SU-DHL-6 (cell line): ENCODE measurements around the gene POU3F3.

Experiments
- H2AFZ ChIP-seq: fragments of 200-600 bp; sonication (generic); 2 replicates; pipeline ENCODE4 v1.6.1; 2014; ENCODE audit warnings: low read depth, mild to moderate bottlenecking, moderate library complexity, mixed read lengths, antibody characterized with exemption, low read length; ENCODE audit not compliant: severe bottlenecking
- H3F3A ChIP-seq: fragments of 200-600 bp; shearing (Covaris generic); 2 replicates; pipeline ENCODE4 v1.6.0; 2016; ENCODE audit warnings: antibody characterized with exemption, mild to moderate bottlenecking; ENCODE audit not compliant: insufficient read depth
- H3K27ac ChIP-seq: fragments of 200-600 bp; sonication (generic); 2 replicates; pipeline ENCODE4 v1.5.1; 2016; ENCODE audit warnings: low read depth, mild to moderate bottlenecking, low read length, moderate library complexity, mixed read lengths
- H3K27me3 ChIP-seq: fragments of 200-600 bp; sonication (generic), shearing (Covaris generic); 2 replicates; pipeline ENCODE4 v1.6.0; 2014; ENCODE audit warnings: mild to moderate bottlenecking, low read length
- H3K36me3 ChIP-seq: fragments of 200-600 bp; sonication (generic); 2 replicates; pipeline ENCODE4 v1.6.1; 2014; ENCODE audit warnings: mild to moderate bottlenecking, low read length, mixed read lengths
- H3K4me2 ChIP-seq: fragments of 300-600, 200-600 bp; shearing (Covaris generic), sonication (generic); 2 replicates; pipeline ENCODE4 v1.6.0; 2014; ENCODE audit warnings: low read length, low read depth, mild to moderate bottlenecking; ENCODE audit not compliant: poor library complexity, severe bottlenecking
- H3K4me3 ChIP-seq: fragments of 200-600 bp; sonication (generic); 2 replicates; pipeline ENCODE4 v1.5.1; 2014; ENCODE audit warnings: antibody characterized with exemption, low read length, mild to moderate bottlenecking, mixed read lengths; ENCODE audit not compliant: insufficient read depth, poor library complexity, severe bottlenecking
- H3K79me2 ChIP-seq: fragments of 200-600 bp; sonication (generic); 2 replicates; pipeline ENCODE4 v1.6.1; 2014; ENCODE audit warnings: mild to moderate bottlenecking, low read length, moderate library complexity; ENCODE audit not compliant: insufficient read depth
- H3K9ac ChIP-seq: fragments of 200-600 bp; sonication (generic); 2 replicates; pipeline ENCODE4 v1.7.0; 2014; ENCODE audit warnings: mild to moderate bottlenecking, low read length
- H3K9me2 ChIP-seq: fragments of 200-600 bp; sonication (generic); replicated peaks from 2 replicates; pipeline ENCODE4 v1.6.1; 2014; ENCODE audit warnings: low read length; ENCODE audit not compliant: insufficient read depth
- H3K9me3 ChIP-seq: fragments of 200-600 bp; sonication (generic); 2 replicates; pipeline ENCODE4 v1.6.1; 2014; ENCODE audit warnings: low read length, mixed read lengths; ENCODE audit not compliant: insufficient read depth
- H4K20me1 ChIP-seq: fragments of 200-600 bp; sonication (generic); 2 replicates; pipeline ENCODE4 v1.6.1; 2014; ENCODE audit warnings: low read depth, mild to moderate bottlenecking, antibody characterized with exemption, low read length, moderate library complexity, mixed read lengths
- EZH2phosphoT487 ChIP-seq: fragments of 200-600 bp; sonication (generic), shearing (Covaris generic); conservative IDR thresholded peaks from 2 replicates; pipeline ENCODE4 v1.6.1; 2018; ENCODE audit warnings: mild to moderate bottlenecking, antibody characterized with exemption, low read length, moderate library complexity, mixed read lengths
- TF ChIP-seq, protein P1 (sequence below): fragments of 200-600 bp; sonication (generic); IDR thresholded peaks from one replicate; pipeline ENCODE4 v1.5.1; 2017; ENCODE audit warnings: antibody characterized with exemption, mild to moderate bottlenecking, low read length, moderate library complexity; ENCODE audit not compliant: insufficient read depth, poor library complexity, severe bottlenecking

POU3F3 gene

DNA sequence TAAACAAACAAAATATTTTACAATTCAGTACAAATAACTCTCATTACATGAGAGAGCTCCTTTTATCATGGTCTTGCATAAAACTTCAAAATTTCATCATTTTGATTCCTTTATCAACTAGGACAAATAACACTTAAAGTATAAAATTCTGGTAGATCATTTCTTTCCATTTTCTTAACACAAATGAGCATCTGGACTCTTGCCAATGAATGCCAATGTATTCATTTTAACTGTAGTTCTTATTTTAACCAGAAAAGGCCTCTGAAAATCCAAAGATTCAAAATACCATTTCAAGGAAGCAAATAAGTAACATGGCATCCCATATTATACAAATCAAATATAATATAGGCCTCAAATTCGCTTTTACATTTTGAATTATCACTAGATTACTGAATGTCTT lies 13.8 kb upstream of the POU3F3 start:
- TF ChIP-seq EZH2phosphoT487: no peak
- TF ChIP-seq, protein P1, sequence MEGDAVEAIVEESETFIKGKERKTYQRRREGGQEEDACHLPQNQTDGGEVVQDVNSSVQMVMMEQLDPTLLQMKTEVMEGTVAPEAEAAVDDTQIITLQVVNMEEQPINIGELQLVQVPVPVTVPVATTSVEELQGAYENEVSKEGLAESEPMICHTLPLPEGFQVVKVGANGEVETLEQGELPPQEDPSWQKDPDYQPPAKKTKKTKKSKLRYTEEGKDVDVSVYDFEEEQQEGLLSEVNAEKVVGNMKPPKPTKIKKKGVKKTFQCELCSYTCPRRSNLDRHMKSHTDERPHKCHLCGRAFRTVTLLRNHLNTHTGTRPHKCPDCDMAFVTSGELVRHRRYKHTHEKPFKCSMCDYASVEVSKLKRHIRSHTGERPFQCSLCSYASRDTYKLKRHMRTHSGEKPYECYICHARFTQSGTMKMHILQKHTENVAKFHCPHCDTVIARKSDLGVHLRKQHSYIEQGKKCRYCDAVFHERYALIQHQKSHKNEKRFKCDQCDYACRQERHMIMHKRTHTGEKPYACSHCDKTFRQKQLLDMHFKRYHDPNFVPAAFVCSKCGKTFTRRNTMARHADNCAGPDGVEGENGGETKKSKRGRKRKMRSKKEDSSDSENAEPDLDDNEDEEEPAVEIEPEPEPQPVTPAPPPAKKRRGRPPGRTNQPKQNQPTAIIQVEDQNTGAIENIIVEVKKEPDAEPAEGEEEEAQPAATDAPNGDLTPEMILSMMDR: no peak
- H3K9me3 ChIP-seq: no peaks in the 10 kb centered on the region
- H3K36me3 ChIP-seq: no peaks in the 10 kb centered on the region
- no peak overlapping the region for H2AFZ ChIP-seq
- no peak overlapping the region for H3K9ac ChIP-seq
- no peak overlapping the region for H3K4me2 ChIP-seq
- H3K79me2 ChIP-seq: no peaks in the 10 kb centered on the region
- H3K4me3 ChIP-seq: no peak overlapping the region
- no peaks in the 10 kb centered on the region for H3K9me2 ChIP-seq
- H3K27ac ChIP-seq: no peak overlapping the region
- no peaks in the 10 kb centered on the region for H3F3A ChIP-seq
- H3K27me3 ChIP-seq: no peaks in the 10 kb centered on the region
- H4K20me1 ChIP-seq: no peaks in the 10 kb centered on the region

DNA sequence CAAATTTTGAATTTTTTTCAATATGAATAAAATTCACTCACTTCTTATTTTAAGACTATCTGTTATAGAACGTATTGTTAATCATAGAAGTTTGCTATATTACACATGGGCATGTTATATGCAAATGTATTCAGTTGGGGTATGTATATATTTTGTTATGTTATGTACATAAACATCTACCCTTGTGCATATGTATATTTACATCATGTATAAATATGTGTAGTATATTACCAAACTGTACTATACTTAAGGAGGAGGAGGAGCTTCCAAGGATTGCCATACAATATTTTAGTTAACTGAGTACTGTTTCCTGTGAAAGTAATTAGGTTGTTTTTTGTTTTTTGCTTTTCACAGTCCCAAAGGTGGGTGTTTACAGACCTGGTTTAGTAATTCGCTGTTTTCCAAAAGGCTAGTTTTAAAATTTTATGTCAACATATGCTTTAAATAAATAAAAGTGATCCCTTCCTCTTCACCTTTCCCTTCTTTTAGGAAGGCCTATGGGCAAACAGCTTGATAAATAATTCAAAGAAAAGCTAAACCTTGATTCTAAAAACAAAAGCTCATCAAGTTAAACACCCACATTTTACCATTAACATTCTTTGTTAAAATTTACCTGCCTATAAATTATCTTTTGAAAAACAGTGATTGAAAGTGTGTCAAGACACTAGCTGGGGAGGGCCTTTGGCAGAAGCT lies 12.9 kb upstream of the POU3F3 start:
- H3K27me3 ChIP-seq: no peaks in the 10 kb centered on the region
- H3K9me3 ChIP-seq: no peaks in the 10 kb centered on the region
- no peak overlapping the region for H3K9ac ChIP-seq
- H3K4me3 ChIP-seq: no peak overlapping the region
- H3K4me2 ChIP-seq: no peak overlapping the region
- no peaks in the 10 kb centered on the region for H3K79me2 ChIP-seq
- no peak overlapping the region for H3K27ac ChIP-seq
- no peaks in the 10 kb centered on the region for H3F3A ChIP-seq
- no peaks in the 10 kb centered on the region for H3K36me3 ChIP-seq
- H3K9me2 ChIP-seq: no peaks in the 10 kb centered on the region
- no peaks in the 10 kb centered on the region for H4K20me1 ChIP-seq
- H2AFZ ChIP-seq: no peak overlapping the region
- TF ChIP-seq, protein P1: no peak
- no peak for TF ChIP-seq EZH2phosphoT487

DNA sequence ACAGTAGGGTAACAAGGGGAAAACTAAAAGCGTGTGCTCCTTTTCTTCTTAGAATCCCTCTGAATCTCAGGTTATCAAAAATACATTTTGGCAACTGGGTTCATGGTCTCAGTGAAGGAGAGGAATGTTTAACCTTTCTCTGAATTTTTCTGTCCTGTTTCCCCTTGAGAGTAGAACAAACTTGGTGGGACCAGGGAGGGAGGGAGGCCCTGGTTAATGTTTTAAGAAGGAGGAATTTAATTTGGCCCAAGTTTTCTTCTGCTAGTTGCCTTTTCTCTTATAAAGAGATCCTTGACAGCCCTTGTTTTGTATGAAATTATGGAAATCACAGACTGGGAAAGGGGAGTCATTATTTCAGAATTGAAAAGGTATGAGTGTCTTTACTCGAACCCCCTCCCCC lies 12.2 kb upstream of the POU3F3 start:
- TF ChIP-seq, protein P1: no peak
- Histone ChIP-seq H3F3A (no peaks in the 10 kb centered on the region), H2AFZ (no peak overlapping the region), H3K9ac (no peak overlapping the region), H3K27me3 (no peaks in the 10 kb centered on the region), H3K36me3 (no peaks in the 10 kb centered on the region), H3K9me2 (no peaks in the 10 kb centered on the region), H3K4me3 (no peak overlapping the region), H3K79me2 (no peaks in the 10 kb centered on the region), H4K20me1 (no peaks in the 10 kb centered on the region), H3K4me2 (no peak overlapping the region), H3K9me3 (no peaks in the 10 kb centered on the region), H3K27ac (no peak overlapping the region)
